Measurements from ENCODE around the gene FILIP1L. TPM values are rescaled to one million over a fixed set of nuclear protein-coding genes. Genes with fewer than 3 reads are reported as not detected.

The FILIP1L gene
- total RNA-seq, 1 donor from 2014 or later: 41.5 TPM

- no peaks in the 10 kb centered on the region for H3K9me3 ChIP-seq
- no peak for DNase-seq (ENCODE audit: extremely low spot score in 2 of 2)
Measured at GRCh38 chr3:100113723-100114412, 433 bp downstream of the FILIP1L start.

GRCh38 chr3:100111728-100112127 is 2.6 kb downstream of the FILIP1L start:
- Histone ChIP-seq H3K9me3 (no peaks in the 10 kb centered on the region), H3K27me3 (no peaks in the 10 kb centered on the region), H3K27ac (no peak overlapping the region), H3K4me3 (no peak overlapping the region), H3K36me3 (no peaks in the 10 kb centered on the region), H3K4me1 (peaks cover 21% of the 10 kb centered on the region)
- TF ChIP-seq POLR2A (IDR thresholded peaks at IDR 0.05) (no peak), POLR2AphosphoS5 (IDR thresholded peaks at IDR 0.05; ENCODE audit: insufficient read depth in 1 of 2, low read depth in 1 of 2) (no peak)
- TF ChIP-seq, protein P1, sequence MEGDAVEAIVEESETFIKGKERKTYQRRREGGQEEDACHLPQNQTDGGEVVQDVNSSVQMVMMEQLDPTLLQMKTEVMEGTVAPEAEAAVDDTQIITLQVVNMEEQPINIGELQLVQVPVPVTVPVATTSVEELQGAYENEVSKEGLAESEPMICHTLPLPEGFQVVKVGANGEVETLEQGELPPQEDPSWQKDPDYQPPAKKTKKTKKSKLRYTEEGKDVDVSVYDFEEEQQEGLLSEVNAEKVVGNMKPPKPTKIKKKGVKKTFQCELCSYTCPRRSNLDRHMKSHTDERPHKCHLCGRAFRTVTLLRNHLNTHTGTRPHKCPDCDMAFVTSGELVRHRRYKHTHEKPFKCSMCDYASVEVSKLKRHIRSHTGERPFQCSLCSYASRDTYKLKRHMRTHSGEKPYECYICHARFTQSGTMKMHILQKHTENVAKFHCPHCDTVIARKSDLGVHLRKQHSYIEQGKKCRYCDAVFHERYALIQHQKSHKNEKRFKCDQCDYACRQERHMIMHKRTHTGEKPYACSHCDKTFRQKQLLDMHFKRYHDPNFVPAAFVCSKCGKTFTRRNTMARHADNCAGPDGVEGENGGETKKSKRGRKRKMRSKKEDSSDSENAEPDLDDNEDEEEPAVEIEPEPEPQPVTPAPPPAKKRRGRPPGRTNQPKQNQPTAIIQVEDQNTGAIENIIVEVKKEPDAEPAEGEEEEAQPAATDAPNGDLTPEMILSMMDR (IDR thresholded peaks at IDR 0.05): no peak
- intact Hi-C loops (cut with DNase I): no loop called here
- no peak for DNase-seq (ENCODE audit: extremely low spot score in 2 of 2)

More at GRCh38 chr3:100113723-100114412, 433 bp downstream of the FILIP1L start:
- Histone ChIP-seq H3K36me3 (no peaks in the 10 kb centered on the region), H3K4me1 (no peaks in the 10 kb centered on the region), H3K4me3 (no peak overlapping the region), H3K27ac (no peak overlapping the region), H3K27me3 (no peaks in the 10 kb centered on the region)
- TF ChIP-seq POLR2A (IDR thresholded peaks at IDR 0.05): no peak
- TF ChIP-seq, protein P1 (IDR thresholded peaks at IDR 0.05): no peak
- TF ChIP-seq POLR2AphosphoS5 (IDR thresholded peaks at IDR 0.05; ENCODE audit: insufficient read depth in 1 of 2, low read depth in 1 of 2): no peak
- intact Hi-C loops (cut with DNase I): no loop called here

DNA sequence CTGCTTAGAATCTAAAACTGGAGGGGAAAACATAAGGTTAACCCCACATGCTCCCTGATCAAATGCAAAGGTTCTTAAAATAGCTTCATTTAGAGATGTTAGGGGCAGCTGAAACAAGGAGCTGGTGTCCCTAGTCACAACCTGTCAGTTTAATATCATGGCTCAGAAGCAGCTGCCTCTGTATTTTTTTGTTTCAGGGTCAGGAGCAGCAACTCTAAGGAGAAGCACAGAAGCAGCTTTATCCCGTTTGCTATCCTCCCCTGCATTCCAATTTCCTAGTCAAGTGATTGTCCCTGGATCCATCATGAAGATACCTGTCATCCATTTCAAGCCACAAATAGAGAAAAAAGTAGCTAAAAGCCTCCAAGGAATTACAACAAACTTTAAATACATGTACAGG is 4.1 kb downstream of the FILIP1L start:
- intact Hi-C loops (cut with DNase I): no loop called here
- Histone ChIP-seq H3K27ac (no peak overlapping the region), H3K27me3 (no peaks in the 10 kb centered on the region)

DNA sequence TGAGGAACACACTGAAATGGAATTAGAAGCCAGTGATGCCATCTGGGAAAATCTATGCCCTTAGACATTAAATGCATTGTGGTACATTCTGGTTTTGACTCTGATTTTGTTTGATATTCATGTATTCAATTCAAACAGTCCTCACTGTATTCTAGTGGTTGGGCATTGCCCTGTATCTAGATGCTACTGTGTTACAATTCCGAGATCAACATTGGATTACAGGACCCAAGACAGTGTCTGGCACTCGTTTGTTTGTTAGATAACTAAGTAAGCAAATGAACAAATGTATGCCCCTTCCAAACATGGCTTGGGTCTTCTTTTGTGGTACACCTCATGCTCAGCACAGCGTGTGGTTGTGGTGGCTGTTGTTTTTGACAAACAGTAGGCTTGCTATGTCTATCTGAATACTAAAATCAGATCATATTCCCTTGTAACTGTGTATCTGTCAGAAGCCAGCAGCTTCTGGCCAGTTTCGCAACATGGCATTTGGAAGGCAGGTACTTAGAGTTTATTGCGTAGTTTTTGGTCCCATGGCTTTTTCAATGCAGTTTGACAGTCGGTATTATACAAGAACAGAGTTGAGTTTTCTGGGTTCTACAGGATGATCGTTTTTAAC is 5.7 kb downstream of the FILIP1L start:
- intact Hi-C loops (cut with DNase I): no loop called here
- no peak for DNase-seq (ENCODE audit: extremely low spot score in 2 of 2)
- TF ChIP-seq POLR2AphosphoS5 (IDR thresholded peaks at IDR 0.05; ENCODE audit: insufficient read depth in 1 of 2, low read depth in 1 of 2): no peak
- no peak for TF ChIP-seq POLR2A (IDR thresholded peaks at IDR 0.05)
- TF ChIP-seq, protein P1 (IDR thresholded peaks at IDR 0.05): no peak
- Histone ChIP-seq H3K4me3 (no peak overlapping the region), H3K27me3 (no peaks in the 10 kb centered on the region), H3K4me1 (peaks cover 52% of the 10 kb centered on the region), H3K27ac (no peak overlapping the region), H3K36me3 (no peaks in the 10 kb centered on the region), H3K9me3 (no peaks in the 10 kb centered on the region)

More for the DNA sequence above, 4.1 kb downstream of the FILIP1L start:
- H3K4me1 ChIP-seq: peaks cover 36% of the 10 kb centered on the region
- no peak overlapping the region for H3K4me3 ChIP-seq
- H3K36me3 ChIP-seq: no peaks in the 10 kb centered on the region
- TF ChIP-seq POLR2A (IDR thresholded peaks at IDR 0.05) (no peak), POLR2AphosphoS5 (IDR thresholded peaks at IDR 0.05; ENCODE audit: insufficient read depth in 1 of 2, low read depth in 1 of 2) (no peak)
- TF ChIP-seq, protein P1 (IDR thresholded peaks at IDR 0.05): no peak
- no peak for DNase-seq (ENCODE audit: extremely low spot score in 2 of 2)
- no peaks in the 10 kb centered on the region for H3K9me3 ChIP-seq

Data from vagina (tissue), 2 donors.